ENCODE results near the gene SLC15A4.

The SLC15A4 gene

GRCh38 chr12:128816643-128816920 lies 7.2 kb downstream of the SLC15A4 start:
- H3K14ac ChIP-seq (ENCODE audit: low read length in 2 of 2), result no peak overlapping the region
- H3K27ac ChIP-seq (ENCODE audit: low read length, poor library complexity, severe bottlenecking), result no peak overlapping the region
- H3K27me3 ChIP-seq (ENCODE audit: control insufficient read depth in 1 of 2, insufficient read depth in 1 of 2, low read length in 2 of 2), result no peaks in the 10 kb centered on the region
- WGBS, result 93% methylated on average over 3 of the region's 4 CpGs
- H3K4me2 ChIP-seq (ENCODE audit: low read length, poor library complexity, severe bottlenecking), result no peak overlapping the region
- H2BK120ac ChIP-seq (ENCODE audit: low read depth, low read length), result no peak overlapping the region
- no peaks in the 10 kb centered on the region for H3K9me3 ChIP-seq (ENCODE audit: control insufficient read depth, low read length)
- H3K4me3 ChIP-seq (ENCODE audit: insufficient read depth in 1 of 2, low read depth in 1 of 2, low read length in 2 of 2), result peak overlapping the region in 1 of 2 experiments; percentile 62
- H2AFZ ChIP-seq (ENCODE audit: low read depth, low read length), result no peak overlapping the region
- H4K91ac ChIP-seq (ENCODE audit: low read length), result no peak overlapping the region
- no peak overlapping the region for H4K8ac ChIP-seq (ENCODE audit: low read length)
- no peak overlapping the region for H2BK5ac ChIP-seq (ENCODE audit: low read depth, low read length, poor library complexity, severe bottlenecking)
- DNase-seq, result no peak
- no peak overlapping the region for H3K18ac ChIP-seq (ENCODE audit: low read depth in 1 of 2, low read length in 2 of 2)
- H2BK15ac ChIP-seq (ENCODE audit: low read depth, poor library complexity, severe bottlenecking), result no peak overlapping the region
- H2AK5ac ChIP-seq (ENCODE audit: low read length, severe bottlenecking), result peak overlapping the region; percentile 2
- peaks cover 13 to 22% of the 10 kb centered on the region in 2 experiments for H3K36me3 ChIP-seq (ENCODE audit: control insufficient read depth in 1 of 2, insufficient read depth in 2 of 2, low read depth in 1 of 2, low read length in 2 of 2)
- H3K79me1 ChIP-seq (replicated peaks; ENCODE audit: low read length, poor library complexity, severe bottlenecking), result no peaks in the 10 kb centered on the region
- no peak overlapping the region for H3K23ac ChIP-seq (ENCODE audit: low read length in 2 of 2)
- peak overlapping the region; percentile 17 for H3K9ac ChIP-seq (ENCODE audit: low read length)
- H3K4ac ChIP-seq (ENCODE audit: low read depth in 1 of 2, low read length in 2 of 2), result no peak overlapping the region
- peaks cover 32% of the 10 kb centered on the region for H3K4me1 ChIP-seq (ENCODE audit: control insufficient read depth, insufficient read depth, low read depth, low read length)
- H2BK12ac ChIP-seq (ENCODE audit: low read length in 2 of 2), result no peak overlapping the region

DNA sequence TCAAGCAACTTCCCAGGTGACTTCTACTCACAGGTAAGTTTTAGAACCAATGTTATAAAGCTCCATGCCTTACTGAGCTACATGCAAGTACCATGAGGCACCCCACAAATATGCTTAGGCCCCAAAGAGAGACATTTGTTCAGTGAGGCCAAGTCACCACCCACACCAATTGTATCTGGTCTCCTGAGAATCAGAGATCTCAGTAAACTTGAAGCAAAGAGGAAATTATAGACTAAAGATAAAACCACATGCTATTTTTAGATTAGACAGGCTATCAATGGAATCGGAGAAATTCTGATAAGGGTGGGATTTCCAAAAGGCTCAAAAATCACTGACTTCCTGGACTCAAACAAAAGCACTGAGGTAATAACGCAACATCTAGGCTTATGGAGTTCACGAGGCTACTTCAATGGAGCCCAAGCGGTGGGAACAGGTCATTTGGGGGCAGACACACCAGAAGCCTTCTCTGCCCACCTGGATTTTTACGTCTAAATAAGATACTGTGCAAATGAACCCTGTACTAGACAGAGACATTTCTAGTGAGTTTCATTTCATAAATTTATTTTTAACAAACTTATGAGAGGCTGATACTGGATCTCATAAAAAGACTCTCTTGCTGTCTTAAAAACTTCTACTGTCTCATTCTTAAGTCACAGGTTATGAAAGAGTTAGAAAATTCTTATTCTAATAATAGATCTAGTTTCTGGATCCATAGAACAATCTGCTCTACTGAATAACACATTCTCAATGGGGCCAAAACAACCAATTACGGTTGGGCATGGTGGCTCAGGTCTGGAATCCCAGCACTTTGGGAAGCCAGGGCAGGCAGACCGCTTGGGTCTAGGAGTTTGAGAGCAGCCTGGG lies 7.7 kb downstream of the SLC15A4 start:
- Histone ChIP-seq H3K14ac (ENCODE audit: low read length in 2 of 2) (no peak overlapping the region), H2AFZ (ENCODE audit: low read depth, low read length) (no peak overlapping the region), H3K4me2 (ENCODE audit: low read length, poor library complexity, severe bottlenecking) (no peak overlapping the region), H3K27ac (ENCODE audit: low read length, poor library complexity, severe bottlenecking) (no peak overlapping the region), H3K4me1 (ENCODE audit: control insufficient read depth, insufficient read depth, low read depth, low read length) (peaks cover 29% of the 10 kb centered on the region), H2BK15ac (ENCODE audit: low read depth, poor library complexity, severe bottlenecking) (no peak overlapping the region), H3K4ac (ENCODE audit: low read depth in 1 of 2, low read length in 2 of 2) (no peak overlapping the region), H2BK120ac (ENCODE audit: low read depth, low read length) (no peak overlapping the region), H3K4me3 (ENCODE audit: insufficient read depth in 1 of 2, low read depth in 1 of 2, low read length in 2 of 2) (peak overlapping the region in 1 of 2 experiments; percentile 62), H3K23ac (ENCODE audit: low read length in 2 of 2) (no peak overlapping the region), H4K8ac (ENCODE audit: low read length) (no peak overlapping the region), H3K36me3 (ENCODE audit: control insufficient read depth in 1 of 2, insufficient read depth in 2 of 2, low read depth in 1 of 2, low read length in 2 of 2) (peaks cover 10 to 19% of the 10 kb centered on the region in 2 experiments), H3K79me1 (replicated peaks; ENCODE audit: low read length, poor library complexity, severe bottlenecking) (no peaks in the 10 kb centered on the region), H2AK5ac (ENCODE audit: low read length, severe bottlenecking) (peak overlapping the region; percentile 2), H3K9ac (ENCODE audit: low read length) (peak overlapping the region; percentile 56), H2BK12ac (ENCODE audit: low read length in 2 of 2) (no peak overlapping the region), H3K9me3 (ENCODE audit: control insufficient read depth, low read length) (no peaks in the 10 kb centered on the region), H3K27me3 (ENCODE audit: control insufficient read depth in 1 of 2, insufficient read depth in 1 of 2, low read length in 2 of 2) (no peaks in the 10 kb centered on the region), H3K18ac (ENCODE audit: low read depth in 1 of 2, low read length in 2 of 2) (no peak overlapping the region), H4K91ac (ENCODE audit: low read length) (no peak overlapping the region), H2BK5ac (ENCODE audit: low read depth, low read length, poor library complexity, severe bottlenecking) (no peak overlapping the region)
- 91% methylated on average over 6 of the region's 7 CpGs for WGBS
- no peak for DNase-seq

DNA sequence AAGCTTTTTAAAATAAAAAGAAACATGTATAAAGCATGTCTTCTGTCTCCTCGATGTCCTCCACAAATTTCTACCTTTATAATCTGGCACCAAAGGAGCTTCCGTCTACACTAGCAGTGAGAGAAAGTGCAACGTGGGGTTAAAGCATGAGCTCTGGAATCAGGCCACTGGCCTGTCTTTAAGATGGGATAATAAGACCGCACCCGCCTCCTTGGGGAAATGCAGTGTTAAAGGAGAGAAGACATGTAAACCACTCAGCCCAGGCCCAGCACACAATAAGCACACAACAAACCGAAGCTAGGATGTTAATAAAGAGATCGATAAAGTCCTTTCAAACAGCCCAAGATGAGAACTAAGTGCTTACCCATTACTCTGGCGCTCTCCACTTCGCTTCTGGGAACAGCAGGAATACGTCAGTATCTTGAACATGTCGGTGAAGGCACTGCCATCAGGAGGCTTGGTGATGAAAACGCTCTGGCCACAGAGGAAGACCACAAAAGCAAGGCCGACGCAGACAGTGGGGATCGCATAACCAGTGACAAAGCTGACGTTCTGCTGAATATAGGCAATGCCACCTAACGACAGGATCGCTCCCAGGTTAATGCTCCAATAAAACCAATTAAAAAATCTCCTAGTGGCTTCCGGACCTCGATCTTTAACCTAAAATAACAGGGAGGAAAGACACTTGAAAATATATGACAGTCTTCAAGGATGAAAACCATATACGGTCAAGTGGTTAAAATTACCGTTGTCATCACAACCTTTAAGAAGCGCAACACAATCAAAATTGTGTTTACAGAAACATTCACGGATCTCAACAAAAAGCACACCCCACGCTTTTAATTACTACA lies 9.1 kb downstream of the SLC15A4 start:
- Histone ChIP-seq H3K18ac (ENCODE audit: low read depth in 1 of 2, low read length in 2 of 2) (no peak overlapping the region), H2AFZ (ENCODE audit: low read depth, low read length) (no peak overlapping the region), H3K79me1 (replicated peaks; ENCODE audit: low read length, poor library complexity, severe bottlenecking) (no peaks in the 10 kb centered on the region), H4K91ac (ENCODE audit: low read length) (no peak overlapping the region), H2BK120ac (ENCODE audit: low read depth, low read length) (no peak overlapping the region), H3K27me3 (ENCODE audit: control insufficient read depth in 1 of 2, insufficient read depth in 1 of 2, low read length in 2 of 2) (no peaks in the 10 kb centered on the region), H3K4ac (ENCODE audit: low read depth in 1 of 2, low read length in 2 of 2) (no peak overlapping the region), H2BK5ac (ENCODE audit: low read depth, low read length, poor library complexity, severe bottlenecking) (no peak overlapping the region), H3K23ac (ENCODE audit: low read length in 2 of 2) (no peak overlapping the region), H3K9me3 (ENCODE audit: control insufficient read depth, low read length) (no peaks in the 10 kb centered on the region), H3K4me1 (ENCODE audit: control insufficient read depth, insufficient read depth, low read depth, low read length) (peaks cover 29% of the 10 kb centered on the region), H3K27ac (ENCODE audit: low read length, poor library complexity, severe bottlenecking) (no peak overlapping the region), H3K9ac (ENCODE audit: low read length) (peak overlapping the region; percentile 73), H2AK5ac (ENCODE audit: low read length, severe bottlenecking) (no peak overlapping the region), H3K14ac (ENCODE audit: low read length in 2 of 2) (no peak overlapping the region), H3K4me2 (ENCODE audit: low read length, poor library complexity, severe bottlenecking) (no peak overlapping the region), H2BK15ac (ENCODE audit: low read depth, poor library complexity, severe bottlenecking) (no peak overlapping the region), H3K36me3 (ENCODE audit: control insufficient read depth in 1 of 2, insufficient read depth in 2 of 2, low read depth in 1 of 2, low read length in 2 of 2) (peaks cover 5 to 8% of the 10 kb centered on the region in 2 experiments), H3K4me3 (ENCODE audit: insufficient read depth in 1 of 2, low read depth in 1 of 2, low read length in 2 of 2) (peak overlapping the region in 1 of 2 experiments; percentile 26), H2BK12ac (ENCODE audit: low read length in 2 of 2) (no peak overlapping the region), H4K8ac (ENCODE audit: low read length) (no peak overlapping the region)
- no peak for DNase-seq
- WGBS, result 96% methylated on average over 25 of the region's 25 CpGs

- H3K4me2 ChIP-seq (ENCODE audit: low read length, poor library complexity, severe bottlenecking), result no peak overlapping the region
- peak overlapping the region; percentile 73 for H3K9ac ChIP-seq (ENCODE audit: low read length)
- no peak overlapping the region for H2AK5ac ChIP-seq (ENCODE audit: low read length, severe bottlenecking)
- H2BK15ac ChIP-seq (ENCODE audit: low read depth, poor library complexity, severe bottlenecking), result no peak overlapping the region
- no peaks in the 10 kb centered on the region for H3K27me3 ChIP-seq (ENCODE audit: control insufficient read depth in 1 of 2, insufficient read depth in 1 of 2, low read length in 2 of 2)
- no peak overlapping the region for H4K8ac ChIP-seq (ENCODE audit: low read length)
- no peak overlapping the region for H3K23ac ChIP-seq (ENCODE audit: low read length in 2 of 2)
- H3K9me3 ChIP-seq (ENCODE audit: control insufficient read depth, low read length), result no peaks in the 10 kb centered on the region
- no peak overlapping the region for H2AFZ ChIP-seq (ENCODE audit: low read depth, low read length)
- H2BK12ac ChIP-seq (ENCODE audit: low read length in 2 of 2), result no peak overlapping the region
- H3K36me3 ChIP-seq (ENCODE audit: control insufficient read depth in 1 of 2, insufficient read depth in 2 of 2, low read depth in 1 of 2, low read length in 2 of 2), result peaks cover 5 to 13% of the 10 kb centered on the region in 2 experiments
- H3K4me1 ChIP-seq (ENCODE audit: control insufficient read depth, insufficient read depth, low read depth, low read length), result peaks cover 27% of the 10 kb centered on the region
- H2BK120ac ChIP-seq (ENCODE audit: low read depth, low read length), result no peak overlapping the region
- H3K18ac ChIP-seq (ENCODE audit: low read depth in 1 of 2, low read length in 2 of 2), result no peak overlapping the region
- DNase-seq, result peak; percentile 20
- peak overlapping the region; percentile 75 for H3K27ac ChIP-seq (ENCODE audit: low read length, poor library complexity, severe bottlenecking)
- peak overlapping the region in 1 of 2 experiments; percentile 38 for H3K4me3 ChIP-seq (ENCODE audit: insufficient read depth in 1 of 2, low read depth in 1 of 2, low read length in 2 of 2)
- H4K91ac ChIP-seq (ENCODE audit: low read length), result no peak overlapping the region
- WGBS, result 90% methylated on average over 10 of the region's 10 CpGs
- H3K14ac ChIP-seq (ENCODE audit: low read length in 2 of 2), result no peak overlapping the region
- H3K79me1 ChIP-seq (replicated peaks; ENCODE audit: low read length, poor library complexity, severe bottlenecking), result peaks cover 1% of the 10 kb centered on the region
- H2BK5ac ChIP-seq (ENCODE audit: low read depth, low read length, poor library complexity, severe bottlenecking), result no peak overlapping the region
- no peak overlapping the region for H3K4ac ChIP-seq (ENCODE audit: low read depth in 1 of 2, low read length in 2 of 2)
Measured at GRCh38 chr12:128813883-128814282, 9.9 kb downstream of the SLC15A4 start.
